Right renal cortex interstitium (tissue), 3 donors: ENCODE data around the gene CCAR1. TPM values are rescaled to one million over a fixed set of nuclear protein-coding genes. Genes with fewer than 3 reads are reported as not detected.
"Not testable (repeated sequence)": the region's sequence is repeated elsewhere in the genome, so short reads cannot be mapped to it uniquely, and the experiment has no call there.

Experiments
- DNase-seq, 3 donors: peaks; one replicate each; pipeline ENCODE4 v3.0.0-alpha.2; 2013; ENCODE audit warnings: low read depth in 3 of 3, low spot score in 2 of 3
- polyA plus RNA-seq, 3 donors: library from polyadenylated mRNA; unstranded; fragments of 120-200 nt; gene quantifications; one replicate each; pipeline ENCODE4 v1.2.1, GENCODE V29; 2013; ENCODE audit not compliant: insufficient read length in 3 of 3

The CCAR1 gene
- polyA plus RNA-seq, 3 donors, result 178 to 197 (median 182) TPM

- peak; percentile 43 to 65 (median 53) for DNase-seq
Observed at GRCh38 chr10:68826764-68827591, 105.9 kb downstream of the CCAR1 start, which contains the start of gene STOX1. Gene STOX1, plus strand, starts transcription at chr10:68827531. Its CDS starts 93 bp downstream, at chr10:68827624.

GRCh38 chr10:68827592-68827959, 106.5 kb downstream of the CCAR1 start:
- DNase-seq, result not testable (repeated sequence)

- not testable (repeated sequence) for DNase-seq
Observed at GRCh38 chr10:68828083-68828601, 107.1 kb downstream of the CCAR1 start.

- DNase-seq, result no peak
Observed at GRCh38 chr10:68828833-68829232, 107.8 kb downstream of the CCAR1 start.

- DNase-seq, result no peak
Observed at GRCh38 chr10:68829521-68829920, 108.5 kb downstream of the CCAR1 start.

GRCh38 chr10:68829952-68830351, 108.9 kb downstream of the CCAR1 start:
- no peak for DNase-seq

- no peak for DNase-seq
Observed at GRCh38 chr10:68831961-68832455, 111.0 kb downstream of the CCAR1 start.

GRCh38 chr10:68832601-68833000, 111.6 kb downstream of the CCAR1 start:
- no peak for DNase-seq

- DNase-seq, result no peak
Observed at GRCh38 chr10:68837626-68838322, 116.7 kb downstream of the CCAR1 start.

GRCh38 chr10:68840650-68841049, 119.6 kb downstream of the CCAR1 start:
- DNase-seq, result not testable (repeated sequence)

Other genes starting within 250 kb of the CCAR1 start
- 10 to 100 TPM in 2 of 3 donors, 1 to 10 TPM in 1; 9.7 to 13.2 (median 11.6) TPM for gene DNA2, start 249.3 kb upstream of the CCAR1 start, polyA plus RNA-seq
- gene SLC25A16, start 193.7 kb upstream of the CCAR1 start, polyA plus RNA-seq, result 10 to 100 TPM; 16.0 to 19.2 (median 17.6) TPM
- gene TET1, start 160.9 kb upstream of the CCAR1 start, polyA plus RNA-seq, result 10 to 100 TPM in 1 of 3 donors, 1 to 10 TPM in 2; 9.3 to 11.7 (median 9.6) TPM
- 10 to 100 TPM; 11.6 to 13.4 (median 11.7) TPM for gene STOX1, start 106.3 kb downstream of the CCAR1 start, polyA plus RNA-seq
- 10 to 100 TPM; 65.4 to 79.2 (median 77.2) TPM for gene DDX50, start 180.1 kb downstream of the CCAR1 start, polyA plus RNA-seq
- gene DDX21, start 234.9 kb downstream of the CCAR1 start, polyA plus RNA-seq, result 10 to 100 TPM; 55.6 to 59.7 (median 58.1) TPM